Smooth muscle cell of the brain vasculature (primary cell): ENCODE measurements around the gene GIMAP2.

Experiments used
- DNase-seq: peaks from one replicate; pipeline ENCODE4 v3.0.0-alpha.2; 2012; ENCODE audit warnings: low read depth, low spot score

GIMAP2 gene

GRCh38 chr7:150733482-150734095 is 48.1 kb downstream of the GIMAP2 start:
- no peak for DNase-seq

- DNase-seq, result no peak
Measured at GRCh38 chr7:150734254-150734653, 48.7 kb downstream of the GIMAP2 start.

- DNase-seq, result no peak
Measured at GRCh38 chr7:150735596-150736358, 50.3 kb downstream of the GIMAP2 start.

- no peak for DNase-seq
Measured at GRCh38 chr7:150736864-150737263, 51.4 kb downstream of the GIMAP2 start.

- DNase-seq, result no peak
Measured at GRCh38 chr7:150737265-150738055, 52.0 kb downstream of the GIMAP2 start, which contains the start of gene GIMAP5. GIMAP5 (plus strand) TSS chr7:150737418; CDS start chr7:150740885, 3,467 bp downstream.

GRCh38 chr7:150738092-150738491 is 52.6 kb downstream of the GIMAP2 start:
- DNase-seq, result no peak

- no peak for DNase-seq
Measured at GRCh38 chr7:150738591-150739001, 53.1 kb downstream of the GIMAP2 start.

GRCh38 chr7:150739033-150739432 is 53.5 kb downstream of the GIMAP2 start:
- DNase-seq, result no peak

GRCh38 chr7:150740053-150740452 is 54.5 kb downstream of the GIMAP2 start:
- no peak for DNase-seq

GRCh38 chr7:150742286-150742968 is 56.9 kb downstream of the GIMAP2 start:
- no peak for DNase-seq
